Measurements from ENCODE around the gene PRKCE.

- TF ChIP-seq CTCF (conservative IDR thresholded peaks at IDR 0.05; ENCODE audit: low read depth, low read length) (peak; percentile 77), EZH2 (IDR thresholded peaks at IDR 0.05; ENCODE audit: borderline replicate concordance, low read depth, low read length, poor library complexity, severe bottlenecking) (no peak)
These were observed 7.6 kb upstream of the PRKCE start for GRCh38 chr2:45643543-45644542.
